ENCODE measurements around the gene ITPR2. TPM values are rescaled to one million over a fixed set of nuclear protein-coding genes. Genes with fewer than 3 reads are reported as not detected.

Gene ITPR2
- total and polyA plus RNA-seq, 2 of the 8 experiments (the other 6 are each of a cell fraction or from before 2014, with no cell fraction given) = 4.1 to 48.3 TPM

DNA sequence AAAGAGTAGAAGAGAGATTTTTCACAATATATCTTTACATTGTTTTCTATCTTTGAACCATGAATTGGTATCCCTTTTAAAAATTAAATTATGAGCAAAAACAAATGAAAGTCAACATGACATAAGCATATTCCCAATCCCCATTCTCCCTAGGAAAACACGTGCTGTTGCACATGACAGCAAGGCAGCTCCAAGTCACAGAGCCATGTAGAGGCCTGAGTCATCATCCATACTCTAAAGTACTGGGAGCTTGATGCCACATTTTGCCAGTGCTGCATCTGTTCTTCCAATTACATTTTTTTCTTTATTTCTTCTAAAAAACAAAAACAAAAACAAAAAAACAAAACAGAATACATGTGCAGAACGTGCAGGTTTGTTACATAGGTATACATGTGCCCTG lies 115.2 kb downstream of the ITPR2 start (continued):
- TF ChIP-seq, protein P1, sequence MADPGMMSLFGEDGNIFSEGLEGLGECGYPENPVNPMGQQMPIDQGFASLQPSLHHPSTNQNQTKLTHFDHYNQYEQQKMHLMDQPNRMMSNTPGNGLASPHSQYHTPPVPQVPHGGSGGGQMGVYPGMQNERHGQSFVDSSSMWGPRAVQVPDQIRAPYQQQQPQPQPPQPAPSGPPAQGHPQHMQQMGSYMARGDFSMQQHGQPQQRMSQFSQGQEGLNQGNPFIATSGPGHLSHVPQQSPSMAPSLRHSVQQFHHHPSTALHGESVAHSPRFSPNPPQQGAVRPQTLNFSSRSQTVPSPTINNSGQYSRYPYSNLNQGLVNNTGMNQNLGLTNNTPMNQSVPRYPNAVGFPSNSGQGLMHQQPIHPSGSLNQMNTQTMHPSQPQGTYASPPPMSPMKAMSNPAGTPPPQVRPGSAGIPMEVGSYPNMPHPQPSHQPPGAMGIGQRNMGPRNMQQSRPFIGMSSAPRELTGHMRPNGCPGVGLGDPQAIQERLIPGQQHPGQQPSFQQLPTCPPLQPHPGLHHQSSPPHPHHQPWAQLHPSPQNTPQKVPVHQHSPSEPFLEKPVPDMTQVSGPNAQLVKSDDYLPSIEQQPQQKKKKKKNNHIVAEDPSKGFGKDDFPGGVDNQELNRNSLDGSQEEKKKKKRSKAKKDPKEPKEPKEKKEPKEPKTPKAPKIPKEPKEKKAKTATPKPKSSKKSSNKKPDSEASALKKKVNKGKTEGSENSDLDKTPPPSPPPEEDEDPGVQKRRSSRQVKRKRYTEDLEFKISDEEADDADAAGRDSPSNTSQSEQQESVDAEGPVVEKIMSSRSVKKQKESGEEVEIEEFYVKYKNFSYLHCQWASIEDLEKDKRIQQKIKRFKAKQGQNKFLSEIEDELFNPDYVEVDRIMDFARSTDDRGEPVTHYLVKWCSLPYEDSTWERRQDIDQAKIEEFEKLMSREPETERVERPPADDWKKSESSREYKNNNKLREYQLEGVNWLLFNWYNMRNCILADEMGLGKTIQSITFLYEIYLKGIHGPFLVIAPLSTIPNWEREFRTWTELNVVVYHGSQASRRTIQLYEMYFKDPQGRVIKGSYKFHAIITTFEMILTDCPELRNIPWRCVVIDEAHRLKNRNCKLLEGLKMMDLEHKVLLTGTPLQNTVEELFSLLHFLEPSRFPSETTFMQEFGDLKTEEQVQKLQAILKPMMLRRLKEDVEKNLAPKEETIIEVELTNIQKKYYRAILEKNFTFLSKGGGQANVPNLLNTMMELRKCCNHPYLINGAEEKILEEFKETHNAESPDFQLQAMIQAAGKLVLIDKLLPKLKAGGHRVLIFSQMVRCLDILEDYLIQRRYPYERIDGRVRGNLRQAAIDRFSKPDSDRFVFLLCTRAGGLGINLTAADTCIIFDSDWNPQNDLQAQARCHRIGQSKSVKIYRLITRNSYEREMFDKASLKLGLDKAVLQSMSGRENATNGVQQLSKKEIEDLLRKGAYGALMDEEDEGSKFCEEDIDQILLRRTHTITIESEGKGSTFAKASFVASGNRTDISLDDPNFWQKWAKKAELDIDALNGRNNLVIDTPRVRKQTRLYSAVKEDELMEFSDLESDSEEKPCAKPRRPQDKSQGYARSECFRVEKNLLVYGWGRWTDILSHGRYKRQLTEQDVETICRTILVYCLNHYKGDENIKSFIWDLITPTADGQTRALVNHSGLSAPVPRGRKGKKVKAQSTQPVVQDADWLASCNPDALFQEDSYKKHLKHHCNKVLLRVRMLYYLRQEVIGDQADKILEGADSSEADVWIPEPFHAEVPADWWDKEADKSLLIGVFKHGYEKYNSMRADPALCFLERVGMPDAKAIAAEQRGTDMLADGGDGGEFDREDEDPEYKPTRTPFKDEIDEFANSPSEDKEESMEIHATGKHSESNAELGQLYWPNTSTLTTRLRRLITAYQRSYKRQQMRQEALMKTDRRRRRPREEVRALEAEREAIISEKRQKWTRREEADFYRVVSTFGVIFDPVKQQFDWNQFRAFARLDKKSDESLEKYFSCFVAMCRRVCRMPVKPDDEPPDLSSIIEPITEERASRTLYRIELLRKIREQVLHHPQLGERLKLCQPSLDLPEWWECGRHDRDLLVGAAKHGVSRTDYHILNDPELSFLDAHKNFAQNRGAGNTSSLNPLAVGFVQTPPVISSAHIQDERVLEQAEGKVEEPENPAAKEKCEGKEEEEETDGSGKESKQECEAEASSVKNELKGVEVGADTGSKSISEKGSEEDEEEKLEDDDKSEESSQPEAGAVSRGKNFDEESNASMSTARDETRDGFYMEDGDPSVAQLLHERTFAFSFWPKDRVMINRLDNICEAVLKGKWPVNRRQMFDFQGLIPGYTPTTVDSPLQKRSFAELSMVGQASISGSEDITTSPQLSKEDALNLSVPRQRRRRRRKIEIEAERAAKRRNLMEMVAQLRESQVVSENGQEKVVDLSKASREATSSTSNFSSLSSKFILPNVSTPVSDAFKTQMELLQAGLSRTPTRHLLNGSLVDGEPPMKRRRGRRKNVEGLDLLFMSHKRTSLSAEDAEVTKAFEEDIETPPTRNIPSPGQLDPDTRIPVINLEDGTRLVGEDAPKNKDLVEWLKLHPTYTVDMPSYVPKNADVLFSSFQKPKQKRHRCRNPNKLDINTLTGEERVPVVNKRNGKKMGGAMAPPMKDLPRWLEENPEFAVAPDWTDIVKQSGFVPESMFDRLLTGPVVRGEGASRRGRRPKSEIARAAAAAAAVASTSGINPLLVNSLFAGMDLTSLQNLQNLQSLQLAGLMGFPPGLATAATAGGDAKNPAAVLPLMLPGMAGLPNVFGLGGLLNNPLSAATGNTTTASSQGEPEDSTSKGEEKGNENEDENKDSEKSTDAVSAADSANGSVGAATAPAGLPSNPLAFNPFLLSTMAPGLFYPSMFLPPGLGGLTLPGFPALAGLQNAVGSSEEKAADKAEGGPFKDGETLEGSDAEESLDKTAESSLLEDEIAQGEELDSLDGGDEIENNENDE (IDR thresholded peaks at IDR 0.05; ENCODE audit: insufficient replicate concordance, low read length) = no peak
- no peak for TF ChIP-seq SP2 (IDR thresholded peaks at IDR 0.05; ENCODE audit: low read length)
- TF ChIP-seq CHD2 (IDR thresholded peaks at IDR 0.05; ENCODE audit: low read length) = no peak
- TF ChIP-seq, protein P2, sequence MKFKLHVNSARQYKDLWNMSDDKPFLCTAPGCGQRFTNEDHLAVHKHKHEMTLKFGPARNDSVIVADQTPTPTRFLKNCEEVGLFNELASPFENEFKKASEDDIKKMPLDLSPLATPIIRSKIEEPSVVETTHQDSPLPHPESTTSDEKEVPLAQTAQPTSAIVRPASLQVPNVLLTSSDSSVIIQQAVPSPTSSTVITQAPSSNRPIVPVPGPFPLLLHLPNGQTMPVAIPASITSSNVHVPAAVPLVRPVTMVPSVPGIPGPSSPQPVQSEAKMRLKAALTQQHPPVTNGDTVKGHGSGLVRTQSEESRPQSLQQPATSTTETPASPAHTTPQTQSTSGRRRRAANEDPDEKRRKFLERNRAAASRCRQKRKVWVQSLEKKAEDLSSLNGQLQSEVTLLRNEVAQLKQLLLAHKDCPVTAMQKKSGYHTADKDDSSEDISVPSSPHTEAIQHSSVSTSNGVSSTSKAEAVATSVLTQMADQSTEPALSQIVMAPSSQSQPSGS (IDR thresholded peaks at IDR 0.05; ENCODE audit: low read length) = no peak
- no peak for TF ChIP-seq KDM5A (IDR thresholded peaks at IDR 0.05; ENCODE audit: low read length)
